WI38 (cell line): ENCODE data around the gene AURKAIP1.

ENCODE experiments used
- H3K4me3 ChIP-seq: 2 replicates; pipeline ENCODE4 v1.5.1; 2011; ENCODE audit warnings: low read depth, mild to moderate bottlenecking, control low read depth, low read length
- CTCF ChIP-seq: IDR thresholded peaks from 2 replicates; pipeline ENCODE4 v1.5.1; 2012; ENCODE audit warnings: low read depth, mild to moderate bottlenecking, control low read depth, low read length

AURKAIP1 gene

GRCh38 chr1:1361233-1361981 is 13.6 kb downstream of the AURKAIP1 start:
- no peak overlapping the region for H3K4me3 ChIP-seq
- TF ChIP-seq CTCF = no peak

DNA sequence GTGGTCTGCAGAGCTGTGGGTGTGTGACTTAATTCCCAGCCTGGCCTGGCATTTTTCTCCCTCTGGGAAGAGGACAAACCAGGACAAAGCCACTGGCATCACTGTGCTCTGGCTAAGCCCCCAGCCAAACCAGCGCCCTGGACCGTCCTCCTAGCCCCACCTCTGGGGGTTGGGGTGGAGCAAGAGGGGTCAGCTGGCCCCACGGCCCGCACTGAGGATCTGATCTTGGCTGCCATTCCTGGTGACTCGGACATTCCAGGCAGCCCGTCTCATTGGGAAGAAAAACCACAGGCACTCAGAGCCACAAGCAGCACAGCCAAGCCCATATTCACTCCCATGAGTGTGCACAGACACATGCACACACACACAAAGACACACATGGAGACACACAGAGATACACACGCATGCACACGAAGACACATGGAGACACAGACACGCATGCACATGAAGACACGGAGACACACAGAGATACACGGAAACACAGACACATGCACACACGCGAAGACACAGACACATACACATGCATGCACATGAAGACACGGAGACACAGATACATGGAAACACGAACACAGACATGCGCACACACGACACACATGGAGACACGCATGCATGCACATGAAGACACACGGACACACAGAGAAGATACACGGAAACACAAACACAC is 14.4 kb downstream of the AURKAIP1 start:
- no peak overlapping the region for H3K4me3 ChIP-seq
- no peak for TF ChIP-seq CTCF

DNA sequence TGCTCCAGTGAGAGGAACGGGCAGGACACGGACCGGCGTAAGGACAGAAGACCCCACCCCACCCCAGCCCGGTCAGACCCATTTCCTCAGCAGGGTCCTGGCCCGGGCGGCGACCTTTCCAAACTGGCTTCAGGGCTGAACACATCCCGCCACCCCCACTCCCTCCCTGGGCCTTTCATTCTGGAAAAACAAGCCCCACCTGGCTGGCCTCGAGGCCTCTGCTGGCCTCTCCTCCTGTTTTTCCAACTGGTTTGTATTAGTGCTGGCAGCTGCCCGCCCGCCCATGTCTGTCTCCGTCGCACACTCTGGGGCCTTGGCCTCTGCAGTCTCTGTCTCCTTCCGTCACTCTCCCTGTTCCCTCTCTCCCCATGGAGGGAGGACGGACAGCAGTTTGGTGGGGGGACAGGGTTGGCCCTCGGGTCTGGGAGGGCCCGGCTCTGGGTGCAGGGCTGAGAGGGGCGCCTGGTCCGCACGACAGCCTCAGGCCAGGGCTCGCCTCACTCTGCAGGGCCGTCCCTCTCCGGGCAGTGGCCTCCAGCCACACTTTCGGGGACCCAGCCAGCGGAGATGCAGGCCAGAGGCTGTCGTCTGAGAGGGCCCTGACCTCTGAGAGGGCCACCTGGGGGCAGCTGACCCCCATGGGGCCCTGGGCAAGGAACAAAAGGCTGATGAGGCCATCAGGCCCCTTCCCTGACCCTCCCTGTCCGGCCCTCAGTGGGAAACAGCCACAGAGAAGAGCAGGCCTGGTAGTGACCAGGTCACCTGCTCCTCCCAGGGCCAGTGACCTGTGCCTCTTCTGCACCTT is 15.1 kb downstream of the AURKAIP1 start:
- no peak overlapping the region for H3K4me3 ChIP-seq
- no peak for TF ChIP-seq CTCF

GRCh38 chr1:1359308-1359663 is 15.7 kb downstream of the AURKAIP1 start:
- TF ChIP-seq CTCF = no peak
- H3K4me3 ChIP-seq = peak overlapping the region; percentile 96

- H3K4me3 ChIP-seq = peak within 1 kb of the TSS; percentile 96
- no peak for TF ChIP-seq CTCF
Observed at GRCh38 chr1:1358433-1359271, 16.4 kb downstream of the AURKAIP1 start, which contains the start of gene MXRA8. MXRA8 (minus strand) TSS chr1:1358555; CDS start chr1:1358504, 51 bp downstream.

DNA sequence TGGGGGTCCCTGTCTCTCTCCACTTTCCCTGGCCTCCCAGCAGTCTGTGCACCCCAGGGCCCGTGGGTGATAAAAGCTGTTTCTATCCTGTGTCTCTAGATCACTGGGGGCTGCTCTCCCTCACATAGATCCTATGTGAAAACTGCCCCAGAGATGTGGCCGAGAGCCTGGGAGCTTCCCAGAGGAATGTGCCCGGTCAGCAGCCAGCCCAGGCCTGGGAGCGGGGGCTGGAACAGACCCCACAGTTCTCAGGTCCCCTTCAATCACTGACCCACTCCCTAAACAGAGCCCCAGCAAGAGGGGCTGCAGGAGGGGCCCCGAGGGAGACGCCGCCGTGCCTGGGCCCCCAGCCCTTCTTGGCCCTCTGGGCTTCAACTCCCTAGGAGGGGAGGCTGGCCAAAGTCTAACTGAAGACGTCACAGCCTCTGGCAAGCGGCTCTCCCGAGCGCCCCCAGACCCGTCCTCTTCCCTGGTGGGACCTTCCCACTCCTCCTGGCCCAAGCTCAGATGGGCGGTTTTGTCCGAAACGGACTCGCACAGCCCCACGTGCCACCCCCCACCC is 17.1 kb downstream of the AURKAIP1 start:
- no peak for TF ChIP-seq CTCF
- peak overlapping the region; percentile 96 for H3K4me3 ChIP-seq
